Measurements from ENCODE around the gene SLC38A10. TPM values are rescaled to one million over a fixed set of nuclear protein-coding genes. Genes with fewer than 3 reads are reported as not detected.

SLC38A10 gene
- total and polyA plus RNA-seq, 10 of the 15 experiments (the other 5 are each of a cell fraction or from before 2014, with no cell fraction given), result 0.52 to 67.9 (median 22.1) TPM

- Histone ChIP-seq H4K20me1 (ENCODE audit: control insufficient read depth, insufficient read depth) (no peaks in the 10 kb centered on the region), H2AFZ (ENCODE audit: control insufficient read depth, low read depth, low read length) (no peak overlapping the region), H3K4me2 (ENCODE audit: control insufficient read depth, insufficient read depth) (no peak overlapping the region), H3K9me3 (replicated peaks; ENCODE audit: control insufficient read depth, insufficient read depth, low read length) (no peaks in the 10 kb centered on the region), H3K27ac (ENCODE audit: control insufficient read depth, insufficient read depth) (no peak overlapping the region), H3K4me3 (no peak overlapping the region), H3K36me3 (ENCODE audit: control insufficient read depth in 2 of 2, insufficient read depth in 2 of 2, low read length in 1 of 2) (no peaks in the 10 kb centered on the region), H3K9ac (ENCODE audit: control insufficient read depth, insufficient read depth, low read length) (no peak overlapping the region), H3K4me1 (ENCODE audit: control insufficient read depth, insufficient read depth, low read length) (no peaks in the 10 kb centered on the region), H3K79me2 (ENCODE audit: control insufficient read depth, insufficient read depth, low read length) (no peaks in the 10 kb centered on the region), H3K27me3 (replicated peaks in 1 of 2; ENCODE audit: control insufficient read depth in 2 of 2, insufficient read depth in 2 of 2, low read length in 1 of 2) (no peaks in the 10 kb centered on the region; a peak in 1 of 4 replicates)
- intact Hi-C loops (cut with micrococcal nuclease; ENCODE audit: unreplicated experiment), result no loop called here
- ChIA-PET CTCF (no interaction called here), RAD21 (ENCODE audit: unreplicated experiment) (no interaction called here), SMC1A (ENCODE audit: uncharacterized antibody, unreplicated experiment) (no interaction called here), POLR2A (no interaction called here)
- no TSS peak for BruUV-seq (replicated peaks)
- FAIRE-seq, result no peak
- TF ChIP-seq TAF1 (IDR thresholded peaks at IDR 0.05; ENCODE audit: borderline replicate concordance, low read depth, low read length), result no peak
- TF ChIP-seq HCFC1 (IDR thresholded peaks at IDR 0.05; ENCODE audit: low read length), result no peak
- no peak for TF ChIP-seq SREBF2 (IDR thresholded peaks at IDR 0.05; ENCODE audit: low read length)
- no peak for TF ChIP-seq ZBTB33 (IDR thresholded peaks at IDR 0.05)
- no peak for TF ChIP-seq ASH2L (IDR thresholded peaks at IDR 0.05; ENCODE audit: borderline replicate concordance, low read depth)
- TF ChIP-seq KAT2A (conservative IDR thresholded peaks at IDR 0.05; ENCODE audit: control insufficient read depth, low read depth, low read length), result no peak
- TF ChIP-seq BHLHE40 (IDR thresholded peaks at IDR 0.05; ENCODE audit: borderline replicate concordance in 1 of 2, low read depth in 2 of 2, low read length in 1 of 2), result no peak
- TF ChIP-seq HDAC6 (IDR thresholded peaks at IDR 0.05; ENCODE audit: unreplicated experiment), result no peak
- TF ChIP-seq NR2F1 (conservative IDR thresholded peaks at IDR 0.05), result no peak
- TF ChIP-seq SMAD5 (IDR thresholded peaks at IDR 0.05; ENCODE audit: low read depth), result no peak
- no peak for TF ChIP-seq NR2C2 (IDR thresholded peaks at IDR 0.05; ENCODE audit: borderline replicate concordance, control insufficient read depth, insufficient read length, low read depth)
- no peak for TF ChIP-seq RELB (IDR thresholded peaks at IDR 0.05; ENCODE audit: low read depth)
- no peak for TF ChIP-seq NFYB (IDR thresholded peaks at IDR 0.05; ENCODE audit: insufficient read depth, low read depth, low read length)
- no peak for TF ChIP-seq SP1 (IDR thresholded peaks at IDR 0.05; ENCODE audit: low read depth, low read length)
- TF ChIP-seq PRDM15 (CRISPR knock-in tag; IDR thresholded peaks at IDR 0.05), result no peak
- TF ChIP-seq CREB1 (IDR thresholded peaks at IDR 0.05; ENCODE audit: low read depth), result no peak
- 30% methylated on average over 16 of the region's 20 CpGs for WGBS (ENCODE audit: insufficient coverage, insufficient replicate concordance, low lambda C conversion rate, missing lambda C conversion rate)
- no peak for DNase-seq (ENCODE audit: low read depth, low spot score)
- in situ Hi-C loops (cut with MboI), result no loop called here
- no peak for ATAC-seq
Observed at GRCh38 chr17:81315885-81316391, 20.8 kb upstream of the SLC38A10 start.
